Colonic mucosa (tissue), 4 donors: ENCODE data around the gene MUC20. TPM values are rescaled to one million over a fixed set of nuclear protein-coding genes. Genes with fewer than 3 reads are reported as not detected.

Experiments
- DNase-seq: peaks from one replicate; pipeline ENCODE4 v3.0.0-alpha.2; 2020
- H3K27ac ChIP-seq: fragments of 200-600 bp; one replicate; pipeline ENCODE4 v1.8.0; 2021
- H3K27me3 ChIP-seq: fragments of 200-600 bp; one replicate; pipeline ENCODE4 v1.8.0; 2021
- H3K36me3 ChIP-seq: fragments of 200-600 bp; one replicate; pipeline ENCODE4 v1.8.0; 2021
- H3K4me1 ChIP-seq: fragments of 200-600 bp; one replicate; pipeline ENCODE4 v1.8.0; 2021; ENCODE audit warnings: mild to moderate bottlenecking
- H3K4me3 ChIP-seq: fragments of 200-600 bp; one replicate; pipeline ENCODE4 v1.8.0; 2021
- H3K9ac ChIP-seq, 2 donors: one replicate each; pipeline ENCODE4 v1.7.0; 2013; ENCODE audit warnings: control low read depth in 2 of 2, low read depth in 2 of 2, low read length in 2 of 2
- H3K9me3 ChIP-seq: fragments of 200-600 bp; one replicate; pipeline ENCODE4 v1.8.0; 2021
- intact Hi-C: fragments of 100-400 bp; cut with DNase I; formaldehyde crosslinking; loops from one replicate; pipeline ENCODE4 v1.14.1; 2022
- total RNA-seq, 2 donors: library from RNA; stranded (reverse); fragmentation: NEBNext Ultra II Directional in 1 of 2; extraction: Animal tissue kit (Norgen Biotek cat#: 25700) in 1 of 2; gene quantifications; one replicate each; pipeline ENCODE4 v1.2.1, GENCODE V29; 2021
- TF ChIP-seq, protein P1 (sequence below): fragments of 200-600 bp; IDR thresholded peaks from one replicate; pipeline ENCODE4 v1.8.0; 2022; ENCODE audit warnings: antibody characterized with exemption, mild to moderate bottlenecking
- donor health status: healthy.
- donor health status: DM: no; HTN: no; CAD: no.
- donor health status: DM: no; HTN: no; CAD: no.

The MUC20 gene
- total RNA-seq, 2 donors from 2014 or later, result 58.1 to 170 TPM

DNA sequence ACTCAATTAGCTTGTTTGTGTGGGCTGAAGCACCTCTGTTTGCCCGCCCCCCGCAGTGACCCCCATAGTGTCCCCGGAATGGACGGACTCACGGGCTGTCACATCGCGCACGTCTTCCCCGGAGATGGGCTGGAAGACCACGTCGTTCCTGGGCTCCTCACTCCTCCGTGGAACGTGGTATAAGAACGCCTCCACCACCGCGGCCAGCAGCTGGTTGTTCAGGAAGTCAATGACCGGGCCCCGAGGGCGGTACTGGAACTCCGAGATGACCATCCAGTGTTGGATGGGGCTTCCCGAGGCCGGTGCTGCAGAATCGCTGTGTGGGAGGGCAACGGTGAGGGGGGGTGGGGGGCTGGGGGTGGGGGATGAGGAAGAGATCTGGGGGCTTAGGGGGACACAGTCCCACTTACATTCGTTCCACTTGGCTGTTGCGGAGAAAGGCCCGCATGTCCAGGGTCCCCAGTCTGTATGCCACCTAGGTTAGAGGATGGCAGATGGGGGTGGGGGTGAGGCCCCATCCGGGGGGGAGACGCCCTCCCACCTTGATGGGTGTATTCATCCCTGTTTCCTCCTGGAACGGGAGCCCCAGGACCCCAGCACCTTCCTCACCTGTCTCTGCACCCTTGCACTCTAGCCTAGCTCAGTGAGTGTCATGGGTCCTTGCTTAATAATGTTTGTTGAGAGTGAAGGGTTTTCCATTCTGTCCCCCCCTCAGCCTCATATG is 30.2 kb downstream of the MUC20 start:
- TF ChIP-seq, protein P1, sequence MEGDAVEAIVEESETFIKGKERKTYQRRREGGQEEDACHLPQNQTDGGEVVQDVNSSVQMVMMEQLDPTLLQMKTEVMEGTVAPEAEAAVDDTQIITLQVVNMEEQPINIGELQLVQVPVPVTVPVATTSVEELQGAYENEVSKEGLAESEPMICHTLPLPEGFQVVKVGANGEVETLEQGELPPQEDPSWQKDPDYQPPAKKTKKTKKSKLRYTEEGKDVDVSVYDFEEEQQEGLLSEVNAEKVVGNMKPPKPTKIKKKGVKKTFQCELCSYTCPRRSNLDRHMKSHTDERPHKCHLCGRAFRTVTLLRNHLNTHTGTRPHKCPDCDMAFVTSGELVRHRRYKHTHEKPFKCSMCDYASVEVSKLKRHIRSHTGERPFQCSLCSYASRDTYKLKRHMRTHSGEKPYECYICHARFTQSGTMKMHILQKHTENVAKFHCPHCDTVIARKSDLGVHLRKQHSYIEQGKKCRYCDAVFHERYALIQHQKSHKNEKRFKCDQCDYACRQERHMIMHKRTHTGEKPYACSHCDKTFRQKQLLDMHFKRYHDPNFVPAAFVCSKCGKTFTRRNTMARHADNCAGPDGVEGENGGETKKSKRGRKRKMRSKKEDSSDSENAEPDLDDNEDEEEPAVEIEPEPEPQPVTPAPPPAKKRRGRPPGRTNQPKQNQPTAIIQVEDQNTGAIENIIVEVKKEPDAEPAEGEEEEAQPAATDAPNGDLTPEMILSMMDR, result no peak
- Histone ChIP-seq H3K4me3 (no peak overlapping the region), H3K4me1 (no peaks in the 10 kb centered on the region), H3K27ac (no peak overlapping the region), H3K9ac (no peak overlapping the region), H3K27me3 (no peaks in the 10 kb centered on the region), H3K9me3 (no peaks in the 10 kb centered on the region), H3K36me3 (no peaks in the 10 kb centered on the region)
- intact Hi-C loops, result no loop called here
- no peak for DNase-seq

DNA sequence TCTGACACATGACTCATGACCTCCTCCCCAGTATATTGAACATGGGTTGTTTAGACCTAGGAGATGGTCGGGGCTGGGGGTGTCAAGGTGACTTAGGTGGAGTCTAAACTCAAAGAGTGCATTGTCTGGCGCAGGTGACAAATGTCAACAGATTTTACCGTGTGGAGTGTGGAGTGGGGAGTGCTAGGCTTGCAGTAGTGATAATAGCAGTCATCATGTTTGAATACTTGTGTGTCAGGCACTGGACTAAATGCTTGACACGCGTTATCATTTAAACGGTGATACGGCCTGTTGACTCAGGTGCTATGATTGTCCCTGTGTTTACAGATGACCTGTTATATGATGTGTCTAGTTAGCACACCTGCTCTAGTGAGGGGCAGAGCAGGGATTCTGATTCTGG is 30.8 kb downstream of the MUC20 start:
- Histone ChIP-seq H3K27me3 (no peaks in the 10 kb centered on the region), H3K9ac (no peak overlapping the region), H3K36me3 (no peaks in the 10 kb centered on the region), H3K27ac (no peak overlapping the region), H3K4me1 (no peaks in the 10 kb centered on the region), H3K4me3 (no peak overlapping the region), H3K9me3 (no peaks in the 10 kb centered on the region)
- TF ChIP-seq, protein P1, result no peak
- DNase-seq, result no peak
- intact Hi-C loops, result no loop called here

DNA sequence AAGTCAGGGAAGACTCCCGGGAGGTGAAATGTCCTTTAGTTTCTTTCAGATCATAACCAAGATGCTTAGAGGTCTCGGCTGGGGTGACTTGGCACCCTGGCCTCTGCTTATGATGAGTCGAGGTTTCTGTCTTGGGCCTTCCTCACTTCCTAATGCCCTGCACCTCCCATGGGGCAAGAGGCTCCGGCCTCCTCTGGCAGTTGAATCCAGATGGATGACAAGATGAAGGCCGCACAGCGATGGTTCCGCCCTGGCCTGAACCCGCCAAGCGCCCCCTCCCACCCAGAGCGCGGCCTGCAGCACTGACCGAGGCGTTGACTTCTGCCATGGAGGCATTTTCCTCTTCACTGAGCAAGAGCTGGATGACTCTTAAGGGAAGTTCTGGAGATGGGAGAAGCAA is 31.3 kb downstream of the MUC20 start:
- H3K36me3 ChIP-seq, result no peaks in the 10 kb centered on the region
- H3K4me3 ChIP-seq, result no peak overlapping the region
- DNase-seq, result no peak
- no peak overlapping the region for H3K9ac ChIP-seq
- no peaks in the 10 kb centered on the region for H3K27me3 ChIP-seq
- no peaks in the 10 kb centered on the region for H3K9me3 ChIP-seq
- H3K27ac ChIP-seq, result no peak overlapping the region
- no peaks in the 10 kb centered on the region for H3K4me1 ChIP-seq
- intact Hi-C loops, result no loop called here
- TF ChIP-seq, protein P1, result no peak

DNA sequence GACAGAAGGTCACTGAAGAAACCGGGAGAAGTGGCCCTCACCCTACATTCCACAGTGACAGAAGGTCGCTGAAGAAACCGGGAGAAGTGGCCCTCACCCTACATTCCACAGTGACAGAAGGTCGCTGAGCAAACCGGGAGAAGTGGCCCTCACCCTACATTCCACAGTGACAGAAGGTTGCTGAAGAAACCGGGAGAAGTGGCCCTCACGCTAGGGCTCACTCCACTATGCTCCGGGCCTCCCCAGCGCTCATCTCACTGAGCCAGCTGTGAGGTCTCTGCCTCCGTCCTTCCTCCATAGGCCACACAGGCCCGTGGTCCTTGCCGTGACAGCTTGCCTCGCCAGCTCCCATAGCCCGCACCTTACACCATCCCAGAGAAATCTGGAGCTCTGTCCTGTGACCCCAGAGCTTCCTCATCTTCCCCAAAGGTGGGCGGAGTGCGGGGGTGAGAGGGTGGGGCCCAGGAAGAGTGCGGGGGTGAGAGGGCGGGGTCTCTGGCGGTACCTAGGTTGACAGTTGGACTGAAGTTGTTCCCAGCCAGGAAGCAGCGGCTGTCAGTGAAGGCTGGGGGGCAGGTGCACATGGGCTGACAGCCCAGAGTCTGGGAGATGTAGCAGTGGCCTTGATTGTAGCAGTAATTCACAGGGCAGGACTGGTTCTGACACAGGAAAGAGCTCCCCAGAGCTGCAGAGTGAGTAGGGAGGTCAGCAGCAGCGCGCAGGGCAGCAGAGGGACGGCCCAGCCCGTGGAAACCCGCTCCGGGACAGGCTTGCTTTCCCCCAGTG is 32.0 kb downstream of the MUC20 start:
- Histone ChIP-seq H3K9me3 (no peaks in the 10 kb centered on the region), H3K27me3 (no peaks in the 10 kb centered on the region), H3K4me3 (no peak overlapping the region), H3K36me3 (no peaks in the 10 kb centered on the region), H3K27ac (no peak overlapping the region), H3K9ac (no peak overlapping the region), H3K4me1 (no peaks in the 10 kb centered on the region)
- TF ChIP-seq, protein P1, result no peak
- intact Hi-C loops, result no loop called here
- no peak for DNase-seq

DNA sequence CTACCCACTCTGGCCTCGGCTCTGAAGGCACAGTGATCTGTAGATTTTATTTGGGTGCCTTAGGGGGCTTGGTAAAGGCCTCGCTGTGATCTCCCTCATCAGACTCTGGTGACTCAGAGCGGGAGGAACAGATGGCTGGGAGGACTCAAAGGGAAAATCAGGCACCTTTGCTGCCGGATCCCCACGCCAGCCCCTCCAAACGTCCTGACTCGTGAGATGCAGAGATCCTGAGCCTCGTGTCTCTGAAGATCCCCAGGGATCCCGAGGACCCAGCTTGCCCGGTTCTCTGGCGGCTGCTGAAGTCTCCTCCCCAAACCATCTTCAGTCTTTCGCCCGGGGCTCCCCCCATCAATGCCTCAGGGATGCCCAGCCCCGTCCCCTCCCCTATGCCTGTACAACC is 32.8 kb downstream of the MUC20 start:
- no peaks in the 10 kb centered on the region for H3K9me3 ChIP-seq
- H3K36me3 ChIP-seq, result peaks cover 3% of the 10 kb centered on the region
- no peak overlapping the region for H3K4me3 ChIP-seq
- TF ChIP-seq, protein P1, result no peak
- H3K27ac ChIP-seq, result no peak overlapping the region
- intact Hi-C loops, result no loop called here
- H3K9ac ChIP-seq, result no peak overlapping the region
- H3K4me1 ChIP-seq, result no peaks in the 10 kb centered on the region
- no peak for DNase-seq
- H3K27me3 ChIP-seq, result no peaks in the 10 kb centered on the region
